Measurements from ENCODE around the gene MYO3B. TPM values are rescaled to one million over a fixed set of nuclear protein-coding genes. Genes with fewer than 3 reads are reported as not detected.

The MYO3B gene
- total RNA-seq, 1 experiment from 2014 or later, result 0.50 TPM

GRCh38 chr2:170571612-170572011, 393.7 kb downstream of the MYO3B start (continued):
- TF ChIP-seq ZBTB43 (CRISPR knock-in tag; IDR thresholded peaks at IDR 0.05) (no peak), FOXJ3 (CRISPR knock-in tag; IDR thresholded peaks at IDR 0.05; ENCODE audit: borderline replicate concordance) (no peak), E2F1 (CRISPR knock-in tag; IDR thresholded peaks at IDR 0.05) (no peak), ATF3 (CRISPR knock-in tag; conservative IDR thresholded peaks at IDR 0.05) (no peak), TEAD1 (CRISPR knock-in tag; IDR thresholded peaks at IDR 0.05) (no peak)

GRCh38 chr2:170573671-170574070, 395.7 kb downstream of the MYO3B start:
- ChIA-PET POLR2A (no interaction called here), CTCF (no interaction called here)
- no peak for ATAC-seq
- Mint-ChIP-seq H3K36me3 (no peaks in the 10 kb centered on the region), H3K27ac (no peak overlapping the region), H3K4me3 (no peak overlapping the region), H3K4me1 (peaks cover 19% of the 10 kb centered on the region), H3K9me3 (no peaks in the 10 kb centered on the region), H3K27me3 (ENCODE audit: low read depth) (no peaks in the 10 kb centered on the region)
- DNase-seq (ENCODE audit: low spot score), result no peak
- TF ChIP-seq ZMAT4 (CRISPR knock-in tag; IDR thresholded peaks at IDR 0.05) (no peak), USF2 (CRISPR knock-in tag; IDR thresholded peaks at IDR 0.05) (no peak), SMAD4 (CRISPR knock-in tag; IDR thresholded peaks at IDR 0.05) (no peak)

GRCh38 chr2:170576296-170576695, 398.3 kb downstream of the MYO3B start:
- CTCF ChIA-PET, result interaction anchor here (0.6 to 1.7 kb wide), 3 partner anchors 21 to 167 kb away, joined by 3 to 8 read pairs (median 4); no protein-coding TSS in a partner anchor
- no peaks in the 10 kb centered on the region for H3K9me3 Mint-ChIP-seq
- TF ChIP-seq NR2C2 (CRISPR knock-in tag; IDR thresholded peaks at IDR 0.05) (no peak), PRDM15 (CRISPR knock-in tag; IDR thresholded peaks at IDR 0.05) (no peak), ATF3 (CRISPR knock-in tag; conservative IDR thresholded peaks at IDR 0.05) (no peak), ESRRA (CRISPR knock-in tag; IDR thresholded peaks at IDR 0.05; ENCODE audit: borderline replicate concordance) (no peak), E2F4 (CRISPR knock-in tag; IDR thresholded peaks at IDR 0.05; ENCODE audit: borderline replicate concordance, low read depth) (no peak), KAT7 (CRISPR knock-in tag; IDR thresholded peaks at IDR 0.05; ENCODE audit: borderline replicate concordance) (no peak), ATF2 (CRISPR knock-in tag; IDR thresholded peaks at IDR 0.05; ENCODE audit: borderline replicate concordance, low read depth) (no peak), IRF2 (CRISPR knock-in tag; IDR thresholded peaks at IDR 0.05; ENCODE audit: borderline replicate concordance, low read depth) (no peak), PREB (CRISPR knock-in tag; IDR thresholded peaks at IDR 0.05; ENCODE audit: borderline replicate concordance) (no peak), SOX15 (CRISPR knock-in tag; IDR thresholded peaks at IDR 0.05) (no peak), NFYB (CRISPR knock-in tag; conservative IDR thresholded peaks at IDR 0.05; ENCODE audit: low read depth) (no peak), MXD4 (CRISPR knock-in tag; IDR thresholded peaks at IDR 0.05; ENCODE audit: borderline replicate concordance) (no peak), SMAD3 (CRISPR knock-in tag; IDR thresholded peaks at IDR 0.05; ENCODE audit: borderline replicate concordance) (no peak)

More at GRCh38 chr2:170576296-170576695, 398.3 kb downstream of the MYO3B start:
- peaks cover 15% of the 10 kb centered on the region for H3K4me1 Mint-ChIP-seq
- no peak overlapping the region for H3K27ac Mint-ChIP-seq
- H3K36me3 Mint-ChIP-seq, result no peaks in the 10 kb centered on the region
- ATAC-seq, result no peak
- POLR2A ChIA-PET, result no interaction called here
- no peak for DNase-seq (ENCODE audit: low spot score)
- no peaks in the 10 kb centered on the region for H3K27me3 Mint-ChIP-seq (ENCODE audit: low read depth)
- no peak overlapping the region for H3K4me3 Mint-ChIP-seq

Measured in WTC11 (cell line).